ENCODE data around the gene TRPM2. TPM values are rescaled to one million over a fixed set of nuclear protein-coding genes. Genes with fewer than 3 reads are reported as not detected.

Gene TRPM2
- total RNA-seq, 2 donors from 2014 or later = 1.6 to 2.7 TPM

DNA sequence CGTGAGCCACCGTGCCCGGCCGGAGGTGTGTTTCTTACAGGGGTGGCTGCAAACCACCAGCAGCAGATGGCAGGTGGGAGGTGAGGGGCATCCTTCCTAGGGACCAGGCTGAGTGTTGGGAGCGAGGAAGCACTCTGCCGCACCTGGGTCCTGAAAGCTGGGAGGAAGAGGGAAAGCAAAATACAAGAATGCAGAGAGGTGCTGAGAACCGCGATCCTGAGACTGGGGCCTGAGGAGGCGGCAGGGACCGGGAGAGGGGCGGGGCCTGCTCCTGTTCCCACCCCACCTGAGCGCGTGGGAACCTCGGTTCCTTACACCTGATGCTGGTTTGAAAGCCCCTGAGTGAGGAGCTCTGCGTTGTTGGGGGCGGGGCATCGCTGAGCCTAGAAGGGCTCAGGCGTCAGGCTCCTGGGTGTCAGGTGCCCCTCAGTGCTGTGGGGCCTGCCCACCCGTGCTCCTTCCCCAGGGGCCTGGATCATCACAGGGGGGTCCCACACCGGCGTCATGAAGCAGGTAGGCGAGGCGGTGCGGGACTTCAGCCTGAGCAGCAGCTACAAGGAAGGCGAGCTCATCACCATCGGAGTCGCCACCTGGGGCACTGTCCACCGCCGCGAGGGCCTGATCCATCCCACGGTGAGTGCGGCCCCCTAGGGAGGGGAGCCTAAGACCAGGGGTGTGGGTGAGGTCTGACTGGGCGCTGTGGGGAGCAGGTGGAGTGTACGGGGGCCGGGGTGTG lies 15.5 kb downstream of the TRPM2 start:
- 27% methylated on average over 35 of the region's 35 CpGs for WGBS
- intact Hi-C loops (cut with DNase I) = no loop called here
- no peak for DNase-seq (ENCODE audit: low spot score)
- no peak for TF ChIP-seq POLR2A (IDR thresholded peaks at IDR 0.05)
- no peak for TF ChIP-seq POLR2AphosphoS5 (IDR thresholded peaks at IDR 0.05)
- TF ChIP-seq, protein P1, sequence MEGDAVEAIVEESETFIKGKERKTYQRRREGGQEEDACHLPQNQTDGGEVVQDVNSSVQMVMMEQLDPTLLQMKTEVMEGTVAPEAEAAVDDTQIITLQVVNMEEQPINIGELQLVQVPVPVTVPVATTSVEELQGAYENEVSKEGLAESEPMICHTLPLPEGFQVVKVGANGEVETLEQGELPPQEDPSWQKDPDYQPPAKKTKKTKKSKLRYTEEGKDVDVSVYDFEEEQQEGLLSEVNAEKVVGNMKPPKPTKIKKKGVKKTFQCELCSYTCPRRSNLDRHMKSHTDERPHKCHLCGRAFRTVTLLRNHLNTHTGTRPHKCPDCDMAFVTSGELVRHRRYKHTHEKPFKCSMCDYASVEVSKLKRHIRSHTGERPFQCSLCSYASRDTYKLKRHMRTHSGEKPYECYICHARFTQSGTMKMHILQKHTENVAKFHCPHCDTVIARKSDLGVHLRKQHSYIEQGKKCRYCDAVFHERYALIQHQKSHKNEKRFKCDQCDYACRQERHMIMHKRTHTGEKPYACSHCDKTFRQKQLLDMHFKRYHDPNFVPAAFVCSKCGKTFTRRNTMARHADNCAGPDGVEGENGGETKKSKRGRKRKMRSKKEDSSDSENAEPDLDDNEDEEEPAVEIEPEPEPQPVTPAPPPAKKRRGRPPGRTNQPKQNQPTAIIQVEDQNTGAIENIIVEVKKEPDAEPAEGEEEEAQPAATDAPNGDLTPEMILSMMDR (IDR thresholded peaks at IDR 0.05) = no peak
- no peak overlapping the region for H3K4me3 ChIP-seq
- H3K27ac ChIP-seq = no peak overlapping the region
- peaks cover 3% of the 10 kb centered on the region for H3K27me3 ChIP-seq (replicated peaks; ENCODE audit: insufficient read depth)
- no peaks in the 10 kb centered on the region for H3K9me3 ChIP-seq
- no peaks in the 10 kb centered on the region for H3K4me1 ChIP-seq (replicated peaks)
- no peaks in the 10 kb centered on the region for H3K36me3 ChIP-seq

DNA sequence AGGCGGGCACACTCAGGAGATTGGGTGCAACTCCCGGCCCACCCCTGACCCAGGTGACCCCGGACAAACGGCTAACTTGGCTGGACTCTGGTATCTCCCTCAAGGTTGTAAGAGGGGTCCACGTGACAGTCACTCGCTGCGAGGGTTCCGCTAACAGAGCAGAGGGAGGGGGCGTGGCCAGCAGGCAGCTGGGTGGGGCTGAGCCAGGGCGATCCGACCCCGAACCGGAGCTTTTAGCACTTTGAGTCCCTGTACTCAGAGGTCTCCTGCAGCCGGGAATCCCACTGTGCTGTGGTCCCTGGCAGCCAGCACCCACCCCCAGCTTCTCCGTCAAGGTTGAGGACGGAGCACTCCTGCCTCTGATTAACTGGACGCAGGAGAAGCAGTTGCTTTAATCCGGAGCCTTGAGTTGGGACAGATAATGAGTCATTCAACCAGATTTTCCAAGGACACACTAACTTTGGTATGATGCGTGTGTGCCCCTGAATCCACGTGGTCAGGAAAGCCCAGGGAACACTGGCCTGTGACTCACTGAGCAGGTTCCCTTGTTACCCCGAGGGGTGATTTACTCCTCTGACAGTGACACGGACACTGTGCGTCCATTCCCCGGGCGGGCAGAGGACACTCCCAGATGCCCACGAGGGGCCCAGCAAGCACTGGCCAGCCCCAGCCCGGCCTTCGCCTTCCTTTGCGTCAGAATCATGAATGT lies 16.8 kb downstream of the TRPM2 start:
- Histone ChIP-seq H3K4me3 (no peak overlapping the region), H3K4me1 (replicated peaks) (no peaks in the 10 kb centered on the region), H3K27ac (no peak overlapping the region), H3K36me3 (no peaks in the 10 kb centered on the region), H3K27me3 (replicated peaks; ENCODE audit: insufficient read depth) (peaks cover 3% of the 10 kb centered on the region), H3K9me3 (no peaks in the 10 kb centered on the region)
- DNase-seq (ENCODE audit: low spot score) = no peak
- intact Hi-C loops (cut with DNase I) = no loop called here
- 20% methylated on average over 29 of the region's 29 CpGs for WGBS
- no peak for TF ChIP-seq POLR2A (IDR thresholded peaks at IDR 0.05)
- TF ChIP-seq, protein P1 (IDR thresholded peaks at IDR 0.05) = no peak
- TF ChIP-seq POLR2AphosphoS5 (IDR thresholded peaks at IDR 0.05) = no peak

DNA sequence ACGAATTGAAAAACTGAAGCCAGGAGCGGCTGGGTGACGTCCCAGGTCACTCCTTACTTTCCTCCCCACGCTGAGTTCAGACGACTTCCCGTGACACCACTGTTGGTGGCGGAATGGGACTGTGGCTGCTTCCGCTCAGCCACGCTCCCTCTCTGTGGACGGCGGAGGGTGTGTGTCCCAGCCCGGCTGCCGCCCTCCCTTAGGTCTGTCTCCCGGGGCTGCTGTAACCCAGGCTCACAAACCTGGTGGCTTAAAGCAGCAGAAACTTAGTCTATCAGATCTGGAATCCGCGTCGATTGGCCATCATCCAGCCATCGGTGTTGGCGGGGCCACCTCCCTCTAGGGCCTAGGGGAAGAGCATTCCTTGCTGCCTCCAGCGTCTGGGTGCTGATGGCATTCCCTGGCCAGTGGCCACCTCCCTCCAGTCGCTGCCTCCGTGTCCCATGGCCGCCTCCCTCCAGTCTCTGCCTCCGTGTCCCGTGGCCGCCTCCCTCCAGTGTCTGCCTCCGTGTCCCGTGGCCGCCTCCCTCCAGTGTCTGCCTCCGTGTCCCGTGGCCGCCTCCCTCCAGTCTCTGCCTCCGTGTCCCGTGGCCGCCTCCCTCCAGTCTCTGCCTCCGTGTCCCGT lies 17.5 kb downstream of the TRPM2 start:
- WGBS = 76% methylated on average over 35 of the region's 37 CpGs
- no peaks in the 10 kb centered on the region for H3K4me1 ChIP-seq (replicated peaks)
- H3K27ac ChIP-seq = no peak overlapping the region
- H3K27me3 ChIP-seq (replicated peaks; ENCODE audit: insufficient read depth) = peaks cover 3% of the 10 kb centered on the region
- TF ChIP-seq POLR2A (IDR thresholded peaks at IDR 0.05) (no peak), POLR2AphosphoS5 (IDR thresholded peaks at IDR 0.05) (no peak)
- TF ChIP-seq, protein P1 (IDR thresholded peaks at IDR 0.05) = no peak
- no peak for DNase-seq (ENCODE audit: low spot score)
- no peaks in the 10 kb centered on the region for H3K36me3 ChIP-seq
- intact Hi-C loops (cut with DNase I) = no loop called here
- no peak overlapping the region for H3K4me3 ChIP-seq
- no peaks in the 10 kb centered on the region for H3K9me3 ChIP-seq

DNA sequence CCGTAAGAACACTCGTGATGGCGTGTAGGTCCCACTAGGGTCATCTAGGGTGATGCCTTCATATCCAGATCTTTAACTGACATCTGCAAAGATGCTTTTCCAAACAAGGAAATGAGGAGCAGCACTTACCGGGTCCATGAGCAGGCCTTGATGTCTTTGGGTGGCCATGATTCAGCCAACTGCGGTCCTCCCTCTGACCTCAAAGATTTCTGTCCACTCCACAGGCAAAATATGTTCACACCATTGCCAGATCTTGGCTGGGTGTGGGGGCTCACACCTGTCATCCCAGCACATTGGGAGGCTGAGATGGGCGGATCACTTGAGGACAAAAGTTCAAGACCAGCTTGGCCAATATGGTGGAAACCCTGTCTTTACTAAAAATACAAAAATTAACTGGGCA lies 18.2 kb downstream of the TRPM2 start:
- no peak for DNase-seq (ENCODE audit: low spot score)

More for the DNA sequence above, 18.2 kb downstream of the TRPM2 start:
- Histone ChIP-seq H3K27me3 (replicated peaks; ENCODE audit: insufficient read depth) (peaks cover 3% of the 10 kb centered on the region), H3K4me3 (no peak overlapping the region), H3K9me3 (no peaks in the 10 kb centered on the region), H3K4me1 (replicated peaks) (no peaks in the 10 kb centered on the region), H3K27ac (no peak overlapping the region), H3K36me3 (no peaks in the 10 kb centered on the region)
- WGBS = 94% methylated on average over 6 of the region's 6 CpGs
- intact Hi-C loops (cut with DNase I) = no loop called here
- TF ChIP-seq POLR2AphosphoS5 (IDR thresholded peaks at IDR 0.05) (no peak), POLR2A (IDR thresholded peaks at IDR 0.05) (no peak)
- TF ChIP-seq, protein P1 (IDR thresholded peaks at IDR 0.05) = no peak

Data from prostate gland (tissue), 2 donors.